LoVo (cell line): ENCODE data around the gene RTKN2.
"Not testable (repeated sequence)": the region's sequence is repeated elsewhere in the genome, so short reads cannot be mapped to it uniquely, and the experiment has no call there.

Experiments used
- DNase-seq: peaks from one replicate; pipeline ENCODE4 v3.0.0-alpha.2; 2016; ENCODE audit warnings: low spot score

The RTKN2 gene, protein sequence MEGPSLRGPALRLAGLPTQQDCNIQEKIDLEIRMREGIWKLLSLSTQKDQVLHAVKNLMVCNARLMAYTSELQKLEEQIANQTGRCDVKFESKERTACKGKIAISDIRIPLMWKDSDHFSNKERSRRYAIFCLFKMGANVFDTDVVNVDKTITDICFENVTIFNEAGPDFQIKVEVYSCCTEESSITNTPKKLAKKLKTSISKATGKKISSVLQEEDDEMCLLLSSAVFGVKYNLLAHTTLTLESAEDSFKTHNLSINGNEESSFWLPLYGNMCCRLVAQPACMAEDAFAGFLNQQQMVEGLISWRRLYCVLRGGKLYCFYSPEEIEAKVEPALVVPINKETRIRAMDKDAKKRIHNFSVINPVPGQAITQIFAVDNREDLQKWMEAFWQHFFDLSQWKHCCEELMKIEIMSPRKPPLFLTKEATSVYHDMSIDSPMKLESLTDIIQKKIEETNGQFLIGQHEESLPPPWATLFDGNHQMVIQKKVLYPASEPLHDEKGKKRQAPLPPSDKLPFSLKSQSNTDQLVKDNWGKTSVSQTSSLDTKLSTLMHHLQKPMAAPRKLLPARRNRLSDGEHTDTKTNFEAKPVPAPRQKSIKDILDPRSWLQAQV

DNA sequence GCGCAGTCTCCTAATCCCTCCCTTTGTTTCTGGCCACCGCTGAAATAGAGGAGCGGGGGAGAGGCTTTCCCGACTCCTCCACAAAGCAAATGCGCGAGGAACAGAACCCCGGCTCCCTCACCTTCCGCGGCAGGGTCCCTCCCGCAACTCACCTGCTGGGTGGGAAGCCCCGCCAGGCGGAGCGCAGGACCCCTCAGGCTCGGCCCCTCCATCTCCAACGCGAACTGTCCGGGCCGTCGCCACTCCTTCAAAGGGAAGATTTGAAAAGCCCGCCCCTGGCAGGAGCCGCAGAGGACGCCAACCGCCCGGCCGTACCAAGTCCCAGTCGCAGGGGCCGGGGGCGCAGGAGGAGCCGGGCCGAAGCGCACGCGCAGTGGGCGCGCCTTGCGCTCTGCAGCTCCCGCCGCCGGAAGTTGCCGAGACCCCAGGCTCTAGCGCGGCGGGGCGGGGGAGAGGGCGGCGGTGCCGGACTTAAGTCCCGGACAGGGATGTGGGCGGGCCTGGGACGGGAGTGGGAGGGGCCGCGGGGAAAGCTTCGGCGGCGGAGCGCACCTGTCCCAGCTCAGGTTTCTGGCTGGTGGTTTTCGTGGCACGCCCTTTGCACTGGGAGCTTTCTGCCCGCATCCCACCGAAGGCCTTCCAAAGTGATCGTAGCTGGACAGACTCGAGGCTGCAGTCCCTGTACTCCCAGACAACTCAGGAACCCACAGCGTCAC lies at the start of gene RTKN2:
TSS of gene RTKN2 (minus strand) at position 446 of the 716 bp plus-strand sequence. CDS start at position 212, 234 bp downstream.
- peak; percentile 89 for DNase-seq

DNA sequence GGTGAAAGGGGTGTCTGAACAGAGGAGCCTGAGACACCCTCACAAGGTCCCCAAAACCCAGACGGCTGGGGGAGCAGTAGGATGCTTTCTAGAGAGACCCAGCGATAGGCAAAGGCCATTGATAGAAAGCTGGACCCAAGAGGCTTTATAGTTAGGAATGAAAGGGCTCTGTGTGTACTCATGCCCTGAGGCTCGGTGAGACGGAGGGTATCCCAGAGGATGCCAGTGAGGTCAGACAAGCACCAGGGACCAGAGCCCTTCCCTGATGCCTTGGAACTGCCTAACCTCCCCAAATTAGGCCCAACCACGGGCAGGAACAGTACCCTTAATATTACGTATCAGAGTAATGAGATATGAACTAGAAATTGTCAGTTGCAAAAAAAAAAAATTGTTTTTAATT lies 48.6 kb upstream of the RTKN2 start:
- no peak for DNase-seq

DNA sequence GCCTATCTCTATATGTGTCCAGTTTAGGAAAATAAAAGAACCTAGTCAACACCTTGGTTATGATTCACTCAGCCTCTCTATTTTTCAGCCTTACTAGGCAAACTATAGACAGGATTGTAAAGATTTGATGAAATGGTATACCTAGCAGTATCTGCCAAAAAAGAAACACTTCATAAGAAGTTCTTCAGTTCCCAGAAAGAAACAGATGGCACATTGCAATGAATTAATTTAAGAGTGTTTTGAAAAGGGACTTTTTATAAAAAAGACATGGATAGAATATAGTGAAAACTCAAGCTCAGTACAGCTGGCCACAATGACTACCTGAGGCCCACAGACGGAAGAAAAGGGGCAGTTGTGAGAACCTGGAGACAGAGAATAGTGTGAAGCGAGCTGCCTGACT lies 40.6 kb upstream of the RTKN2 start:
- DNase-seq, result no peak

DNA sequence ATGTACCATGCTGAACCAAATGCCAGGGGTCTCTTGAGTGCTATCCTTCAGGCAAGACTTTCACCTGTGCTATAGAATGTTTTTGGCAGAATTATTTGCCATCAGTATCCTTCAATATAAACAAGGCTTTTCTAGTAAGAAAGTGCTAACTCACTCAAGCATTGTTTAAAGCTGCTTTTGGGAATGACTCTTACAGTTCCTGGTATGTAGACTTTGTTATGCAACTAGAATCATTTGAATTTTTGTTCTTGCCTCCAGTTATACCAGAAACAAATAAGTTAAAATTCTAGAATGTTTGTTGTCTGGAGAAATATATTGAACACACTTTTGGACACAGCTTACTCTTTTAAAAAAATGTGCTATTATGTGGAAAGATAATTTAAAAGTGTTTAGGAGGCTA lies 39.5 kb upstream of the RTKN2 start:
- no peak for DNase-seq

DNA sequence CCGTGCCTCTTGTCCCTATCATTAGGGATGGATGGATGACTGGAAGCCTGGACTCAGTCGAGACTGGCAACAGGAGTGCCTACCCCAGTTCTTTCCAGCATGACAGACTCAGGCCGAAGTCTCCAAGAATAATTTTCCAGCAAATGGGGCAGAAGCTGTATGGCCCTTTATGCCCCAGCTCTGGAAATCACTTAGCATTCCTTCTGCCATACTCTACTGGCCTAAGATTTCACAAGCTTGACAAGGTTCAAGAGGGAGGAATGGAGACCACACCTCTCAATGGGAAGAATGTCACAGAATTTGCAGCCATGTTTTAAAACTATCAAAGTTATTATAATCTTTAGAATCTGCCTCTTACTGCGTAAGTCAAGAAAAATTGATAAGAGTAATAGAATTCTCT lies 39.0 kb upstream of the RTKN2 start:
- no peak for DNase-seq

DNA sequence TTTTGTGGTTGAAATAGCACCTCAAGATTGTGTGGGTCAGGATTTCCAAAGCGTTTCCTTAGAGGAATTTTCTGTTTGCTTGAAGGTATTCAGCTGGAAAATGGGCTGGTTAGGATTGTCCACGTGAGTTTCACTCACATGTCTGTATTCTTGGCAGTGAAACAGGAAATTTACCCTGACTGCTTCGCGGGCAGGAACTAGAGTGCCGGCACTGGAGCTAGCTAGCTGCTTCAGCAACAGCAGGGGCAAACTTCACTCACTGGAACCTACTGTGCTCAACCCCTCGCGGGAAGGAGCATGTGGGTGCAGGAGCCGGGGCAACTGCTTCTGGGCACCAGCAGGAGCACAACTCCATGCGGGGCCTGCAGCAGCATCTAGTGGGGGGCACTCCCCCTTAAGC lies 38.0 kb upstream of the RTKN2 start:
- DNase-seq, result no peak

DNA sequence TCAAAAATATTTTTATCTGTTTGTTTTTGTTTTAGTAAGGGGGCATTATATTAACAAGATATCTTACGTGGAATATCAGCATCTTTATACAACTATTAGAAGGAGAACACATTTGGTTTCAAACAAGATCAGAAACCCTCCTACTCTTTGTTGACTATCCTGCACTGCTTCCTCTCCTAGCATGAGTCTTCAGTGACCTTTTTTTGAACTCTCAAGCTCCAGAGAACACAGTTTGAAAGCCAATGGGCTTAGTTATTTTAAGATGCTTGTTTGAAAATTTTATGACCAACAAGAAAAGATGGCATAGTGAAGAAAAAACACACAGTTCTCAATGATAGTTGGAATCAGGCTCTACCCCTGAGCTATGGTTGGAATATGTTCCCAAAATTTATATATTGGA lies 37.2 kb upstream of the RTKN2 start:
- no peak for DNase-seq

DNA sequence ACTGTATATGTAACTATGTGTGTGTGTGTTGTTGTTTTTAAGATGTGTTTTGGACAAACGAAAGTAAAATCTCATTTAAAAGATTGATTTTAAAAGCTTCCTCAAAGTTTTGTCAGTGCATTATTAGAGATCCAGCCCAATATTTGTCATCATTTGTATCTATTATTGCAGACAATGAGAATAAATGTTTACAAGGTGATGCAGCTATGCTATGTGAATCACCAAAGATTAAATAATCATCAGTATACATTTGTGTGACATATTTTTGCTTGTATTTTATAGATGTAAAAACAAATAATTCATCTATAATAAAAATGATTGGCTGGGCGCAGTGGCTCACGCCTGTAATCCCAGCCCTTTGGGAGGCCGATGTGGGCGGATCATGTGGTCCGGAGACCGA lies 35.3 kb upstream of the RTKN2 start:
- DNase-seq, result no peak

DNA sequence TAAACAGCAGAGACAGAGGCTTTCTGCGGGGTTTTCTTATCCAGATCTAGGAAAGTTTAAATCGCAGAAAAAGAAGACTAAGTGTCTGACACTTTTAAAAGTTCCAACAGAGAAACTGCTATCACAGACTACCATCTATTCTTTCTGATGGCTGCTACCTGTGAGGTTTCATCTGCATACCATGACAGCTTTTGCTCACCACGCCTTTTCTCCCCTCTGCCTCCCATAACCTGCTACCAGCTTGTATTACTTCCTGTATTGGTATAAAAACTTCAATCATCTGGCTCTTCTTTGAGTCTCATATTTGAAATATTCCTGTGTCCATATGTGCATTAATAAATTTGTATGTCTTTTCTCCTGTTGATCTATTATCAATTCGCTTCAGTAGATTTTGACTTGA lies 34.1 kb upstream of the RTKN2 start:
- DNase-seq, result no peak

DNA sequence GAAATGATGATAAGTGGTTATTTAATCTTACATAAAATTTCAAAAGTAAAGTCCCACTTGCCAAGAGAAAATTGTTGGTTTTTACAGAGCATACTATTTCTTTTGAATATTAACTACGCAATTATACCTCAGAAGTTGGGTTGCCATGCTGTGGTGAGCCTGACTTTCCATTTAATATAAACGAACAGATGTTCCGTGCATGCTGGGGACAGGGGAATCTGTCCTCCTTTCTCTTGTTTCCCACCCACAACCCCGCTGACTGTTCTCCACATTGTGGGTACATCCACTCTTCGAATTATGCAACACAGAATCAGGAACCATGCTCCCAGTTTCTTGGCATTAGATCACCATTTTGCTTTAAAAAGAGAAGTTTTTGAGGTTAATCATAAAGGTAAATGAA lies 29.2 kb upstream of the RTKN2 start:
- no peak for DNase-seq

DNA sequence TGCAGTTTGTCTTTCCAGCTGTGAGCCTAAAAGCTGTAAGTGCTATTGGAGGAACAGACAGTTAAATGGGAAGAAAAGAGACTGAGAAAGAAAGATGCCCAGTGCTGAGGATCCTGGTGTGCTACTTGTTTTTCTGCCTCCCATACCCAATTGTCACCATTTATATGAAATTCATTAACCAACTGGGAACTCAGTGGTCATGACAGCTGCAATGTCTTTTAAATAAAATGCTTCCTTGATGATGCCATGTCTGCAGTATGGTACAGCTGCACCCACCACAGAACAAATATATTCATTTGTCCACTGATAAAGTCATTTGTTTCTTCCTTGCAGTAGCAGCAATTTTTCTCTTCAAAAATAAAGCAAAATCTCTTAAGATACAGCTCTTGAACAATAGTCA lies 15.6 kb upstream of the RTKN2 start:
- no peak for DNase-seq

DNA sequence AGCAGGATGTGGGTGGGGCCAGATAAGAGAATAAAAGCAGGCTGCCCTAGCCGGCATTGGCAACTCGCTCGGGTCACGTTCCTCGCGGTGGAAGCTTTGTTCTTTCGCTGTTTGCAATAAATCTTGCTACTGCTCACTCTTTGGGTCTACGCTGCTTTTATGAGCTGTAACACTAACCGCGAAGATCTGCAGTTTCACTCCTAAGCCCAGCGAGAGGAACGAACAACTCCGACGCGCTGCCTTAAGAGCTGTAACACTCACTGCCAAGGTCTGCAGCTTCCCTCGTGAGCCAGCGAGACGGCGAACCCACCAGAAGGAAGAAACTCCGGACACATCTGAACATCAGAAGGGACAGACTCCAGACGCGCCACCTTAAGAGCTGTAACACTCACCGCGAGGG lies 12.7 kb upstream of the RTKN2 start:
- DNase-seq, result not testable (repeated sequence)

DNA sequence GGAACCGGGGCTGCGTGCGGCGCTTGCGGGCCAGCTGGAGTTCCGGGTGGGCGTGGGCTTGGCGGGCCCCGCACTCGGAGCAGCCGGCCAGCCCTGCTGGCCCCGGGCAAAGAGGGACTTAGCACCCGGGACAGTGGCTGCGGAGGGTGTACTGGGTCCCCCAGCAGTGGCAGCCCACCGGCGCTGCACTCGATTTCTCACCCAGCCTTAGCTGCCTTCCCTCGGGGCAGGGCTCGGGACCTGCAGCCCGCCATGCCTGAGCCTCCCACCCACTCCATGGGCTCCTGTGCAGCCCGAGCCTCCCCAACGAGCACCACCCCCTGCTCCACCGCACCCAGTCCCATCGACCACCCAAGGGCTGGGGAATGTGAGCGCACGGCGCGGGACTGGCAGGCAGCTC lies 11.7 kb upstream of the RTKN2 start:
- DNase-seq, result not testable (repeated sequence)

DNA sequence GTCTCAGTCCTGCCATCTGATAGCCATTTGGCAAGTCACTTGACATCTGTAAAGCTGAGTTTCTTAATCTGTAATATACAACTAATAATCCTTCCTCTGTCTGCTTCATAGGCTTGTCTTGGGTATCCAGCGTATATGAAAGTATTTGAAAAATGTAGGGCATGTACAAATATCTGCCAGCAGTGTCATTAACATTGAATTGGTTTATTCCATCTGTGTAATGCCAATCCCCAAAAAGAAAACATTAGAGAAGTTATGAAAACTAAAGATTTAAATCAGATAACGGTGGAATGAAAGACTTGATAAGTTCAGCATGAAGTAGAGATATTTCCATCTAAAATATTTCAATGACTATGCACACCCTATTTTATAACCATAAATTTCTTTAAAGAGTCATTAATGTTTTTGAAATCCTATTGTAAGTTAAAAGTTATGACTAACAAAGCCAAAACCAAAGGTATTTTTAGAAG lies 9.8 kb upstream of the RTKN2 start:
- DNase-seq, result no peak

DNA sequence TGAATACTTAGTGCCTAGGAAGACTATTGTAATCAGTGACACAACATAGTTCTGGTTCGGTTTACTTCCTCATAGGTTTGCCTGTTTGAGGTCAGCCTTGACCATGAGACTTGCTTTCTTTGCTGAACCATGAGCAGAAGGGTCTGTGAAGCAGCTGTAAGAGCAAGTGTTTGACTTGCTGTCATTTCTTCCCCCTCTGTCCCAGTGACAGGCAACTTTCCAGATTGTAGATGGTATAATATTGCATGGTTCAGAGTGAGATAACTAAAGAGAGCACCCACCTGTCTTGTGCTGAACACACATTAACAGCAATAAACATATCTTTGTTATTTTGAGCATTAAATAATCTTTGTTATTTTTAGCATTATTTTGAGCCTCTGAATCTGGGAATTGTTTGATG lies 9.3 kb upstream of the RTKN2 start:
- no peak for DNase-seq

DNA sequence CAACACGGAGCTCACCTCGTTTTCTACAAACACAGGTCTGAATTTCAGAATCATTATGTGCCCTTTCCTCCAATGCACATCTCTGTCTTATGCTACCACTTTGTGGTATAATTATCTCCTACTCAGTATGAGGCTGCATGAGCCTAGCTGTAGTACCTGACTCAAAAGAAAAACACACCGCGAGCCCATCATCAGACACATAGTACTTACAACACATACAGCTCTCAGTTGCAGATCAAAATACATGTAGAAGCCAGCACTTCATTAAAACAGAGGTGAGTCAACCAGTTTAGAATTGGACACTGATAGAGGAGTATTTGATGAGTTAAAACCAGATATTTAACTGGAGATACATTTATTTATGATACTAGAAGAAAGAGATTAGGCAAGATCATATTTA lies 1.4 kb upstream of the RTKN2 start:
- DNase-seq, result no peak

DNA sequence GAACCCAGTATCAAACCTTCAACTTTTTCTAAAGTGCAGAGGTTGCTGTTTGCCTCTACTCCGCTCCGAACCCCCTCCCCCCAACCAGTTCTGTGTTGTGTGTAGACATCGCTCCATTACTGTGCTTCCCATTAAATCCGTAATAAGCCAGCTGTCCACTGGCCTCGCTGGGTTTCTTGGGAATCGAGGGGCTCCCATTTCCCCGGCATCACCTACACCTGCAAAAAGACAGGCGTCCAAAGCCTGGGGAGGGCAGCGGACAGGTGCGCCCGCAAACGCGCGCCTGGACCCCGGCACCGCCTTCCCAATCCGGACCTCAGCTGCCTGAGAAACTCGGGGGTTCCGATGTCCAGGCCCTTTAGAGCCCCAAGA lies 631 bp downstream of the RTKN2 start:
- no peak for DNase-seq

DNA sequence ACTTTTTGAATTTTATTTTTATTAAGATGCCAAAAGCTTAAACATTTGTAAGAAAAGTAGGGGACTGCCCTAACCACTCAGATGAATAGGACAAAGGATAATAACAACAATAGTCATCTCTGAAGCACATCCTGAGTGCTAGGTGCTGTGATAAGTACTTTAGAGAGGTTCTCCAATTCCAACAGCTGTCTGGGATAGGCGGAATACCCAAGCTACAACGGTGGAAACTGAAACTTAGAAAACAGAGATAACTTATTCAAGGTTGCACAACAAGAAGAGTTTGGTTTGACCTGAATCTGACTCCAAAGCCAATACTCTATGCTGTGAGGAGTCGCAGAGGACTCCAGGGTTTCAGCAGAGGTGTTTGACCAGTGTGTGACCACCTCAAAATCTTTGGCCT lies 2.0 kb downstream of the RTKN2 start:
- no peak for DNase-seq

DNA sequence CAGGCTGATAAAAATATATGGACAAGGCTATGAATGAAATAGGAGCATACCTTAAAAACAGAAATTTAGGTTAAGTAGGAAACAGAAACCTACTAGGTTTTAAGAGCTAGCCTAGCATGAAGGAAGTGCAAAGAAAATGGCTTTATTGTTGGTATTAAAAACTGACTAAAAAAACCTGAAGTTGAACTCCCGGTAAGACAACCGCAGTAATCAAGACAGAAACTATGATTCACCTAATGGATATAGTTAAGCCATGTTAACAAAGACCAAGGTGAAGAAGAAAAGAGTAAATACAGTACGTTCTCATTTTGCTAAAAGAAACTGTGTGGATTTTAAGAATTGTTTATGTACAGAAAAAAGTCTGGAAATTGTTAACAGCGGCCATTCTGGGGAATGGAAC lies 2.5 kb downstream of the RTKN2 start:
- no peak for DNase-seq

DNA sequence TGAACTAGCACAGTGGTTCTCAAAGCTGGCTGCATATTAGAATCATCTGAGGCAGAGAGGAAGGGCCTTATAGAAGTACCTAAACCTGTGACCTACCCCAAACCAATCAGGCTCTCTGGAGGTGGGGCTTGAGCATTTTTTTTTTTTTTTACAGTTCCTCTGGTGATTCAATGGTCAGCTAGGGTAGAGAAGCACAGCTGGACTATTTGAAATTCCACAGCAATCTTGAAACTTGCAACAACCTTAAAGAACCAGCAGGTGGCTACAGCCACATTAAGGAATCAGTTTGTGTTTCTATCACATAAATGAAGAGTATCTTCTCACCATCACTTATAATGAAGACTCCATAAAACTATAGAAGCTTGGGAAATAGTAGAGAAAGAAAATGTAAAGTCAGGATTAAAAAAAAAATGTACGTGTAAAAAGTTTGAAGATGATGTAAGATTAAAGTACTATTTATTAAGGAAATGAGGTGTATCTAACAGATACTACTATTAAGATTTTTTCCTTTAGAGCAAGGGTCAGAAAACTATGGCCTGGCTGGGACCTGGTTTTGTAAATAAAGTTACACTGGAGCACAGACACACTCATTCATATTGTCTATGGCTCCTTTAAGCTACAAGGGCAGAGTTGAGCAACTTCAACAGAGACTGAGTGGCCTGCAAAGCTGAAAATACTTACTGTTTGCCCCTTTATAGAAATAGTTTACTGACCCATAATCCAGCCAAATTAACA lies 3.8 kb downstream of the RTKN2 start:
- peak; percentile 75 for DNase-seq

DNA sequence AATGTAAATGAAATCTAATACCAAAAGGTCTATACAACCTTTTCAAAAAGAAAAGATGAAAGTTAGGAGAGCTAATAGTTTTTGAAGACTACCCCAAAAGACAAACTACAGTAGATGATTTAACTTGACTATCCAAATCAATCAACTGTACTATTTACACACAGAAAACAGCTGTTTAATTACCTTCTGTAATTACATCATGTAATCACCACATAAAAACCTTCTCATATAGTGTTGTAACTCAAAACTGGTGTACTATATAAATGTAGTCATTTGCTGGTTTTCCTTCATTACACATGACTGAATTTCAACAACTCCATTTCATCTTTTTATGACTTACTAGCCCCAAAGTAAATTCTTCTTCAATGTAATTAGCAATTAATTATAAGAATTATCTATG lies 4.5 kb downstream of the RTKN2 start:
- no peak for DNase-seq

DNA sequence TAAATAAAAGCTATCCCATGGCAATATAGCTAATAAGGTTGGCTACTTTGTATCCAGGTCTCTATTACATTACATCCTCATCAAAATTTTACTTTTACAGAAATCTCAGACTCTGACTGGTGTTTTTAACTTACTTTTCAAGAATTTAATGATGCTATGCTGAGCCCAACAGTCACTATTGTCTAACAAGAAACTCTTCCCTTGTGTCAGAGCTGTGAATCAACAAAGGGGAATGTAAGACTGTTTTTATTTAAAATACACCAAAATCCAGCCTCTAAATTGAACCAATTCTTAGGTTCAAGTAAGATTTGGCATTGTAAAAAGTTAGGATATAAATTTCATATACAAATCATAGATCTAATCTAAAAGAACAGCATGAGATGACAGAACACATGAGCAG lies 7.0 kb downstream of the RTKN2 start:
- no peak for DNase-seq

DNA sequence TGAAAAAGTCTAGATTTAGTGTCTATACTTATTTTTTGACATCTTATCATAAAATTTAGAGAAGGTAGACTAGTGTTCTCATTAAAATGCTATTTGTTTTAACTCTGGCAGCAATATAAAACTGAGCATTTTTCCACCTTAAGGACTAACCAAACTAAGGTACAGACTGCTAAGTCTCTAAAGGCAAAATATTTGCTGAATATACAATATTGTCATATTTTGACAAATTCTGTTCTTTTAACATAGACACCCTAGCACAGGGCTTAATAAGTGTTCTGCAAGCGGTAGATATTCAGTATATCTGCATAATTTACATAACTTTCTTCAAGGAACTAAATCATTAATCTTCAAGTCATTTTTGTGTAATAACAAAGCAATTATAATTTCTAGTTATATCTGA lies 8.6 kb downstream of the RTKN2 start:
- no peak for DNase-seq
